Sigmoid colon (tissue), 4 donors: ENCODE measurements around the gene UVRAG.

ENCODE experiments used
- CTCF ChIP-seq, 4 experiments: fragments of 450-650 bp in 3 of 4; fragments of 200-600 bp in 1 of 4; IDR thresholded peaks; one replicate each; pipeline ENCODE4 v1.5.1; 2016 to 2019; ENCODE audit warnings: antibody characterized with exemption in 4 of 4, mild to moderate bottlenecking in 3 of 4, moderate library complexity in 2 of 4
- EP300 ChIP-seq, 4 donors: sonication (generic); formaldehyde crosslinking; IDR thresholded peaks; one replicate each; pipeline ENCODE4 v1.6.1; 2017; ENCODE audit warnings: antibody characterized with exemption in 4 of 4
- POLR2A ChIP-seq, 2 donors: fragments of 450-650 bp; IDR thresholded peaks; one replicate each; pipeline ENCODE4 v1.6.1; 2016; ENCODE audit warnings: antibody characterized with exemption in 2 of 2, mild to moderate bottlenecking in 2 of 2, moderate library complexity in 2 of 2

DNA sequence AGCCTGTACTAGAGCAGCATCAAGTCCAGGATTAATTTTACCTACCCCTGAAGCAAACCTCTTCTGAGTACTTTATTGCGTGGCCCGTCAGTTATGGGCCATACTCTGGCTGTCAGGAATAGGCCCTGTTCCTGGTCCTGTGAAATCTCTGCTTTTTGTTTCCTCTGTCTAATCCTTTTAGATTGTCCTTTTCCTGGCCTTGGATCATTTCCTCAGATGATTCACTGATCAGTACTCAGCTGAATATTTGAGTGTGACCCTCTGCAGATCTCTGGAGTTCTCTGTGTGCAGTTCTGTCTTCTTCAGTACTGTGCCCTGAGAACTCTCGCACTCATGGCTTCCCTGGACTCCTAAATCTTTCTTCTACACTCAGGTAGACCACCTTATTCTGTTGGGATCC is 123.5 kb downstream of the UVRAG start:
- TF ChIP-seq CTCF (IDR thresholded peaks at IDR 0.05) (no peak), POLR2A (IDR thresholded peaks at IDR 0.05) (no peak), EP300 (IDR thresholded peaks at IDR 0.05) (no peak)
